Peyer's patch (tissue), 4 donors: ENCODE data around the gene NBDY.

Source experiments
- POLR2A ChIP-seq, 2 donors: fragments of 450-650 bp; IDR thresholded peaks; one replicate each; pipeline ENCODE4 v1.5.1; 2017; ENCODE audit warnings: antibody characterized with exemption in 2 of 2, mild to moderate bottlenecking in 2 of 2, moderate library complexity in 2 of 2
- TF ChIP-seq, protein P1 (sequence below), 6 experiments: fragments of 450-650 bp in 4 of 6; fragments of 200-600 bp in 2 of 6; sonication (generic) in 1 of 6; IDR thresholded peaks; one replicate each; pipeline ENCODE4 v1.5.1; 2017 to 2019; ENCODE audit warnings: antibody characterized with exemption in 6 of 6, mild to moderate bottlenecking in 3 of 6, moderate library complexity in 1 of 6

GRCh38 chrX:56812515-56813105 is 83.6 kb downstream of the NBDY start:
- TF ChIP-seq POLR2A (IDR thresholded peaks at IDR 0.05), result no peak
- TF ChIP-seq, protein P1, sequence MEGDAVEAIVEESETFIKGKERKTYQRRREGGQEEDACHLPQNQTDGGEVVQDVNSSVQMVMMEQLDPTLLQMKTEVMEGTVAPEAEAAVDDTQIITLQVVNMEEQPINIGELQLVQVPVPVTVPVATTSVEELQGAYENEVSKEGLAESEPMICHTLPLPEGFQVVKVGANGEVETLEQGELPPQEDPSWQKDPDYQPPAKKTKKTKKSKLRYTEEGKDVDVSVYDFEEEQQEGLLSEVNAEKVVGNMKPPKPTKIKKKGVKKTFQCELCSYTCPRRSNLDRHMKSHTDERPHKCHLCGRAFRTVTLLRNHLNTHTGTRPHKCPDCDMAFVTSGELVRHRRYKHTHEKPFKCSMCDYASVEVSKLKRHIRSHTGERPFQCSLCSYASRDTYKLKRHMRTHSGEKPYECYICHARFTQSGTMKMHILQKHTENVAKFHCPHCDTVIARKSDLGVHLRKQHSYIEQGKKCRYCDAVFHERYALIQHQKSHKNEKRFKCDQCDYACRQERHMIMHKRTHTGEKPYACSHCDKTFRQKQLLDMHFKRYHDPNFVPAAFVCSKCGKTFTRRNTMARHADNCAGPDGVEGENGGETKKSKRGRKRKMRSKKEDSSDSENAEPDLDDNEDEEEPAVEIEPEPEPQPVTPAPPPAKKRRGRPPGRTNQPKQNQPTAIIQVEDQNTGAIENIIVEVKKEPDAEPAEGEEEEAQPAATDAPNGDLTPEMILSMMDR (IDR thresholded peaks at IDR 0.05), result no peak
